Natural killer cell treated with Interleukin-12 subunit alpha and Interleukin-12 subunit beta and Interleukin-15 and Interleukin-18, amount 100 ng/mL, for 72 hours (primary cell): ENCODE results near the gene FLVCR1. TPM values are rescaled to one million over a fixed set of nuclear protein-coding genes. Genes with fewer than 3 reads are reported as not detected.

Experiments used
- total RNA-seq, 2 donors: library from RNA; stranded (reverse); gene quantifications; one replicate each; pipeline ENCODE4 v1.2.3, GENCODE V29; 2022

The FLVCR1 gene
- total RNA-seq, 2 donors from 2014 or later = 15.6 to 22.1 TPM

Other genes starting within 250 kb of the FLVCR1 start
- gene ATF3, start 249.5 kb upstream of the FLVCR1 start, total RNA-seq = 10 to 100 TPM; 15.4 to 16.9 TPM
- gene BATF3, start 158.4 kb upstream of the FLVCR1 start, total RNA-seq = 100 to 1,000 TPM in 1 of 2 donors, 10 to 100 TPM in 1; 46.6 to 137 TPM
- gene NSL1, start 66.5 kb upstream of the FLVCR1 start, total RNA-seq = 10 to 100 TPM; 27.7 to 44.7 TPM
- 1 to 10 TPM; 5.7 to 9.8 TPM for gene TATDN3, start 66.4 kb upstream of the FLVCR1 start, total RNA-seq
- under 1 TPM in 1 of 2 donors, not detected in 1; 0.86 TPM for gene SPATA45, start 10.6 kb upstream of the FLVCR1 start, total RNA-seq
- gene VASH2, start 92.3 kb downstream of the FLVCR1 start, total RNA-seq = under 1 TPM in 1 of 2 donors, not detected in 1; 0.81 TPM
- gene ANGEL2, start 157.6 kb downstream of the FLVCR1 start, total RNA-seq = 10 to 100 TPM; 40.0 to 58.4 TPM
- gene RPS6KC1, start 193.0 kb downstream of the FLVCR1 start, total RNA-seq = 10 to 100 TPM; 14.5 to 17.6 TPM